Dedifferentiated amniotic fluid mesenchymal stem cell (primary cell): ENCODE results near the gene KLHL4.
"Not testable (repeated sequence)": the region's sequence is repeated elsewhere in the genome, so short reads cannot be mapped to it uniquely, and the experiment has no call there.

Source experiments
- DNase-seq: peaks from one replicate; pipeline ENCODE4 v3.0.0-alpha.2; 2016; ENCODE audit errors: extremely low spot score

KLHL4 gene

GRCh38 chrX:87661761-87662160 is 144.2 kb downstream of the KLHL4 start:
- no peak for DNase-seq

- DNase-seq: no peak
Observed at GRCh38 chrX:87663421-87663820, 145.8 kb downstream of the KLHL4 start.

GRCh38 chrX:87664381-87664780 is 146.8 kb downstream of the KLHL4 start:
- DNase-seq: no peak

GRCh38 chrX:87679849-87680248 is 162.2 kb downstream of the KLHL4 start:
- no peak for DNase-seq

- DNase-seq: no peak
Observed at GRCh38 chrX:87687703-87688102, 170.1 kb downstream of the KLHL4 start.

- DNase-seq: not testable (repeated sequence)
Observed at GRCh38 chrX:87688113-87688748, 170.6 kb downstream of the KLHL4 start.

- DNase-seq: not testable (repeated sequence)
Observed at GRCh38 chrX:87689218-87689617, 171.6 kb downstream of the KLHL4 start.

GRCh38 chrX:87693204-87693603 is 175.6 kb downstream of the KLHL4 start:
- no peak for DNase-seq

- DNase-seq: no peak
Observed at GRCh38 chrX:87697409-87697808, 179.8 kb downstream of the KLHL4 start.

- DNase-seq: no peak
Observed at GRCh38 chrX:87702795-87703194, 185.2 kb downstream of the KLHL4 start.

- not testable (repeated sequence) for DNase-seq
Observed at GRCh38 chrX:87703469-87703868, 185.9 kb downstream of the KLHL4 start.

- DNase-seq: no peak
Observed at GRCh38 chrX:87706134-87706533, 188.5 kb downstream of the KLHL4 start.

GRCh38 chrX:87710580-87710979 is 193.0 kb downstream of the KLHL4 start:
- no peak for DNase-seq
